SK-N-MC (cell line): ENCODE results near the gene SRGAP1.

Source experiments
- EZH2 ChIP-seq: fragments of 200-600 bp; sonication (generic); IDR thresholded peaks from one replicate; pipeline ENCODE4 v1.6.1; 2017; ENCODE audit warnings: antibody characterized with exemption
- POLR2AphosphoS5 ChIP-seq: IDR thresholded peaks from 2 replicates; pipeline ENCODE4 v1.6.1; 2012; ENCODE audit warnings: mild to moderate bottlenecking, low read depth, low read length, borderline replicate concordance

GRCh38 chr12:63899396-63899795 is 54.9 kb downstream of the SRGAP1 start:
- TF ChIP-seq EZH2, result no peak
- no peak for TF ChIP-seq POLR2AphosphoS5
